HG03064 (cell line): ENCODE data around the gene GYPC.
"Not testable (repeated sequence)": the region's sequence is repeated elsewhere in the genome, so short reads cannot be mapped to it uniquely, and the experiment has no call there.

Experiments used
- ATAC-seq: cut with Tn5 transposase; IDR thresholded peaks from one replicate; pipeline ENCODE4 v1.9.1; 2021; ENCODE audit warnings: low read depth; ENCODE audit not compliant: unreplicated experiment

The GYPC gene

GRCh38 chr2:126664639-126665038 is 8.7 kb downstream of the GYPC start:
- ATAC-seq, result peak; percentile 43

GRCh38 chr2:126665483-126665882 is 9.5 kb downstream of the GYPC start:
- no peak for ATAC-seq

- ATAC-seq, result no peak
Observed at GRCh38 chr2:126668254-126668653, 12.3 kb downstream of the GYPC start.

DNA sequence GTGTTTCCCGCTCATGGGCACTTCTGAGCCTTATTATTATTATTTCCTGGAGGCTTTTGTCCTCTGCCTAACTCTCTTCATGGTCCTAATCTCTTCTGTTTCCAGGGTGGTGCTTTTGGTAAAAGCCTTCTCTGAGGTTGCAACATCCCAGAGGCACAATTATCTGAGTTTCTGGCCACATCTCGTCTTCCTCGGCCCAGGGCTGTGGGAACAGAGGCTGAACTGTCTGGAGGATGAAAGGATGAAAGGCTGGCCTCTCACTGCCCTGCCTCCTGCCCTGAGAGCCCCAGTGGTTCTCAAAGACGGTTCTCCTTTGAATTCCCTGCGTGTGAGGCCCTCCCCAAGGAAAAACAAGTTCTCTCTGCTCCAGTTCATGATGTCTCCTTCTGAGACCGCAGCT is 13.8 kb downstream of the GYPC start:
- ATAC-seq, result no peak

GRCh38 chr2:126671488-126671887 is 15.5 kb downstream of the GYPC start:
- ATAC-seq, result no peak

DNA sequence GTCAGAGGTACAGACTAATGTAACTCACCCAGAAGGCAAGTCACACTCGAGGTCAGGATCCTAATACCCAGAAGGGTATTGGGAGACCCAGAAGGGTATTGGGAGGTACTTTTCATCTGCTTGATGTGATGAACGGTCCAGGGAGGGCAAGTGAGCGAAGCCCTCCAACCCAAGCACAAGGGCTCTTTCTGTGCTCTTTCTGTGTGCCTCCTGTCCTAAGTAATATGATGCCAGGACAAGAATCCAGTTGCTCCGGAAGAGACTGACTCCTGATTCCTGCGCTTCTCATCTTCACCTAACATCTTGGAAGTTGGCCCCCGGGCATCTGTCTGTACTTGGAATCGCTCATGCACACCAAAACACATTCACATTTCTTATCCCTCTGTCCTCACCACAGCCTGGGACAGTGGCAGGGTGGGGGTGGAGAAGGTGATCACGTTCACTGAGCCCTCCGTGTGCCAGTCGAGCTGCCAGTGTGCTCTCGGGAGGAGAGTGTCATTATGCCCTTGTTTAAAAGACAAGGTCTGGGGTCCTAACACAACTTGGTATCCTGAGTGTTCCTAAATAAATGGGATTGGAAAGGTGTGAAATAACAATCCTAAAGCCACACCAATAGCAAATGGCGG is 17.1 kb downstream of the GYPC start:
- no peak for ATAC-seq

DNA sequence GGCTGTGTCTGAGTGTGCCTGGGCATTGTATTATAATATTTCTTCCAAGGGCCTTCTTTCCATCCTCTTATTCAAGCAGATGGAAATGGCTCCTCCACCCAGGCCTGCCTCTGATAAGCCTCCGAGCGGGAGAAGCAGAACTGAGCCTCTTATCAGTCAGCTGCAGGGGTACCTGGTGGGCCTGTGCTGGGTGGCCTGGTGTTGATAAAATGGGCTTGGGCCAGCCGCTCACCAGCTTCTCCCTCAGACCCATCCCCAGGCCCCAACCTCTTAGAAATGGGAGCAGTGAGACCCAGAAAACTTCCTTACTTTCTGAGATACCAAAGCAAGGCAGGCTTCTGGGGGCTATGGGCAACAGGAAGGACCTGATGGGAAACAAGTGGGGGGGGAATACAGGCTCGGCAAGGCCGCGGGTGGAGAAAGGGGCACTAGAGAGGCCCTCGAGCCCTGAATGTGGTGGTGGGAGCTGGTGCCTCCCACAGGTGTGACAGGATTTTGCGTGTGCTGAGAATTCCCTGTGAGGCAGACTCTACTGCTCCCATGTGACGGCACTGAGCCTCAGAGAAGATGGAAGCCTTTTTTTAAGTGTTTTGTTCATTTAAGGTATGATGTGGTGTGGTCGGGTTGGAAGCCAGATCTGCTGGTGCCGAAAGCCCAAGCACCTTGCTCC is 18.3 kb downstream of the GYPC start:
- ATAC-seq, result no peak

- no peak for ATAC-seq
Observed at GRCh38 chr2:126675637-126676036, 19.7 kb downstream of the GYPC start.

DNA sequence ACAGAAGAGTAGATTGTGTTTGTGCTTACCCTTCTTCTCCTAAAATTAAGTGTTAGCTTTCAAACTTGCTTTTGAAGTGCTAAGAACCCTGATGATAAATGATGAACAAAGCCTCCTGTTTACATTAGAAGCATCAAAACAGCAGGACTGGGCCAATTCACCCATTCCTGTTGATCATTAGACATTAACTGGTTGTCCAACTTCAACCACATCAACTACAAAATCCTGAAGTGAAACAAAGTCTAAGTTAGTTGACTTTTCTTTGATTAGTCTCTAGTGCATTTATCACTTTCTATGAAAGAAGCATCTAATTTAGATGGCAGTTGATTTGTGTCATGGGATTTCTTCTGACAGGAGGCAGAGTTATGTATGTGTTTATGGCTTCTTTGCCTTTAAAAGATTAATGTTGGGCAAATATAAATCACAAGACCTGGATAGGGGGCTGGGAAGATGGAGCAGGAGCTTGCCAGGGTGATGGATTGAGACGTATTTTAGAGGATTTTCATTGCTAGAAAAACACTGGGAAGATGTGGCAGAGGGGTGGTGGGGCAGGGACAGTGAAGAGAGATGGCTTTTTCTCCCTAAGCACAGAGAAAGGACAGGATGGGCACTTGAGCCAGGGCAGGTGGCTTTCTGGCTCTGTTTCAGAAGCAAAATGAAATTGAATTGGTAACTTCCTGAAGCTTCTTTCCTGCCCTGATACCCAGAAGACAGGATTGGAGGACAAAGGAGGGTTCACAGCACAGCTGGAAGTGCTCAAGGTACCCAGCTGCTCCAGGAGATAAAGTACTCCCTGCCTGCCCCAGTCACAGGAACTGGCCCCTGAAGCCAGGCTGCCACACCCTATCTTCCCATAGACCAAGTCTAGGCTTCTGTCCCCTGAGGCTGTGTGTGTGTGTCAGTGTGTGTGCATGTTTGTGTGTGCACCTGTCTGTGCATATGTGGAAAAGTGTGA is 20.5 kb downstream of the GYPC start:
- no peak for ATAC-seq

DNA sequence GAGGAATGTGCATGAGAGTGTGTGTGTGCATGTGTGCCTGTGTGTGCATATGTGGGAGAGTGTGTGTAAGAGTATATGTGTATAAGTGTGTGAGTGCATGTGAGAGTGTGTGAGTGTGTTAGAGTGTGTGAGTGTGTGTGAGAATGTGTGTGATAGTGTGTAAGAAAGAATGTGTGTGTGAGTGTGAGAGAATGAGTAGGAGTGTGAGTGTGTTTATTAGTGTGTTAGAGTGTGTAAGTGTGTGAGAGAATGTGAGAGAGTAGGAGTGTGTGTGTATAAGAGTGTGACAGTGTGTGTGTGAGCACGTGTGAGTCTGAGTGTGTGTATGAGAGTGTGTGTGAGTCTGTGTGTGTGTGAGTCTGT is 21.2 kb downstream of the GYPC start:
- ATAC-seq, result no peak

DNA sequence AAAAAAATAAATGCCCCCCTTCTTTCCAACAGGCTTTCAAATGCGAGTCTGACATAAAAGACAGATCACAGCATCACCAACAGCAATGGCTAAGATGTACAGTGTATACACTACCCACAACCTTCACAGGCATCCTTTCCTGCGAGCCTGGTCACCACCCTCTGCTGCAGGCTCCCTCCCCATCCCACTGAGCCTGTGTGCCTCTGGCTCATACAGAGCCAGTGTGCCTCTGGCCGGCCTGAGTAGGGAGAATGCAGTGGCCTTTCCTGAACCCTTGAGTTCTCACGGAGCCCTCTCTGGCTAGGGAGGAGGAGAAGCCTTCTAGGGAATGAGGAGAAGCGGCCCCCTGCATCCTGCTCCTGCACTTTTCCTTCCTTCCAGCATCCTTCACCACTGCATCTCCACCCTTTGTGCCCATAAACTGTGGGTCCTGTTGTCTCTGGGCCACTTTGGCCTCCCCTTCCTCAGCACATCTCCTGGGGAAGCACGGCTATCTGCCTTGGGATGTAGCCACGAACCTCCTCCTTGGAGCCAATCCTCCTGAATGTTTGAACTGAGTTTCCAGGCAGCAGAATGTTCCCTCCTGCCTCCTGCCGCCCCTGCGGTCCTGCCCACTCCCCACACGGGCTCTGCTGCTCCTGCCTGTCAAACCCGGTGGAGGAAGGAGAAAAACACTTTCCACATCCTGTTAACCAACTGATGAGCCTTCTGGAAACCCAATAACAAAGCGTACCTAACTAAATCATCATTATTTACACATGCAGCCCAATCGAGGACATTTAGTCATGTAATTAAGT is 22.5 kb downstream of the GYPC start:
- no peak for ATAC-seq

DNA sequence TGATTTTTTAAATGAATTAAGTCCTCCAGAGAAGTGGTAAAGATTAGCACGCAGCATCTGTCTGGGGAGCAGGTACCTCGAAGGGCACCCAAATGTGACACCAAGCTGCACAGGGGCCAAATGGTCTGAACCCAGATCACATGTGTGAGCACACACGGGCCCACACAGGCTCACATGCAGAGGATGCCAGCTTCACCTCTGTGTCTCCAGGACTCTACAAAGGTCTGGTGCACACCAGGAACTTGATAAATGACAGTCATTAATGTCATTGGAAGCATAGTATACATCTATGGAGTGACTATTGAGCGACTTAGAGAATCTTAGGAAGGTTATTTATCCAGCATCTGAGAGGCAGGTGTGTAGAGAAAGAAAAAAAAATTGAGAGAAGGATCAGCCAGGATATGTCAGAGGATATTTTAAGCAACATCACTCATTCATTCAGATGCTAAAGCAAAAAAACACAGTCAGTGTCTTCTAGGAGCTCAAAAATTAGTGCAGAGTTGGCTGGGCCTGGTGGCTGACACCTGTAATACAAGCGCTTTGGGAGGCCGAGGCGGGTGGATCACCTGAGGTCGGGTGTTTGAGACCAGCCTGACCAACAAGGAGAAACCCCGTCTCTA is 23.2 kb downstream of the GYPC start:
- no peak for ATAC-seq

DNA sequence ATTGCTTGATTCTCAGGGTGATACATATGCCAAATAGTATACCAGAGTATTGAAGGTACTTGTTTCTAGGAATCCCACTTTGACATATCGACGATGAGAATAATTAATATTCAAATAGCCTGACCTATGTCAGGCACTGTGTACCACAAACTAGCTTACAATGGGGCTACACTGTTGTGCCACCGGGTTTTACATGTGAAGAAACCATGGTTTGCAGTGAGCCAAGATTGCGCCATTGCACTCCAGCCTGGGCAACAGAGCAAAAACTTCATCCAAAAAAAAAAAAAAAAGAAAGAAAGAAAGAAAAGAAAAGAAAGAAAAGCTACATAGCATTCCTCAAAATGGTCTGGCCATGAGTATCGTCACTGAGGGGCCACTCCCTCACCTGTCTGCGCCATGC is 25.5 kb downstream of the GYPC start:
- no peak for ATAC-seq

DNA sequence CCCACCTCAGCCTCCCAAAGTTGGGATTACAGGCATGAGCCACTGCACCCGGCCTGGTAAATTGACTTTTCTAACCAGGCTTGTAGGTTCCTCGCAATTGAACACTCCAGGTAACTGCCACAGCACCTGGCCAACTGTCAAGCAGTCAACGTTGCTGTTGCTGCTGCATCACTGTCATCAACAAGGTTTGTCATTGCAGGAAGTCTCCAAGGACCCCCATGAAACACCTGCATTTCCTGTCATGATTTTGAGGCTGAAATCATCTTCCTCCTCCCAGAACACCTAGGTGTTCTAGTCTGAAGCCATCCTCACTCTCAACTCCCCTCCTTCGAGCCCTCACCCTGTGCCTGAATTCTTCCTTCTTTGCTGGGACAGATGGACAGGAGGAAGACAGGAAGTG is 29.7 kb downstream of the GYPC start:
- no peak for ATAC-seq

GRCh38 chr2:126686286-126686685 is 30.3 kb downstream of the GYPC start:
- no peak for ATAC-seq

DNA sequence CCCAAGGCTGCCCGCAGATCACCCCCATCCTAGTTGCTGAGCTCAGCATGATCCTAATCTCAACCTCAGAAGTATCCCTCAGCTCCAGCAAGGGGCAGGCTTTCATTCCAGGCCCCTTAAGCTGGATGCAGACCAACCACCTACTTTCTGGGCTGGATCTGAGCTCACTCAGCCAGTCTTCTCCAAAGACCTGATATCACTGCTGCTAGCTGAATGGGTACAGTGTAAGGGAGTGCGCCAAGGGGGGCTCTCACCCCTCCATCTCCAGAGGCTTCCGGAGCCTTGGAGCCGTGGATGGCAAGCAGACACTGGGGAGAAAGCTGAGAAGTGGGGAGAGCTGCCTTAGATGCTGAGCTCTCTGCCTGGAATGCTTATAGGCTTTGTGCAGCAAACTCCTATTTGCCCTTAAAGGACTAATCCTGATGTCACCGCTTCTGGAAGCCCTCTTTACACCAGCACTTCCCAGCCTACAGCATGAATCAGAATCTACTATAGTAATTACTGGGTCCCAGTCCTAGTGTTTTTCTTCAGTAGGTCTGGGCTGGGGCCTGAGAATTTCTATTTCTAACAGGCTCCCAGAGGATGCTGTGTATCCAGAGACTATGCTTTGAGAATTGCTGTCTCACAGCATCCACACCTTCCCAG is 31.0 kb downstream of the GYPC start:
- ATAC-seq, result no peak

DNA sequence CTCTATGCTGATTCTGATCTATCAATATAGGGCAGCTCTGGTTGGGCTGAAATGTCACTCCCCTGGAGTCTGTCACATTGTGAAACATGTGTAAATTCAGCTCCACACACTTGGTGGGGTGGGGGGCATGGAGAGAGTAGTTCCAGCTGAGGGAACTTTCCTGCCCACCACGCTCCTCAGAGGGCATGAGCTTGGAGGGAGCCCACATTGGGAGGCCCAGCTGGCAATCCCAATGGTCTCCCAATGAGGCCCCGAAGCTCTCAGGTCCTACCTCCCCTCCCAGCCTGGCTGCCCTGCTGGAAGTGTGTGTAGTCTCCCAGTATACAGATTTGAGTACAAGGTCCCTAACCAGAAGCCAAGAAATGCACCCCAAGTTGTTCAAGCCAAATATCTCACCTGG is 31.5 kb downstream of the GYPC start:
- ATAC-seq, result no peak

DNA sequence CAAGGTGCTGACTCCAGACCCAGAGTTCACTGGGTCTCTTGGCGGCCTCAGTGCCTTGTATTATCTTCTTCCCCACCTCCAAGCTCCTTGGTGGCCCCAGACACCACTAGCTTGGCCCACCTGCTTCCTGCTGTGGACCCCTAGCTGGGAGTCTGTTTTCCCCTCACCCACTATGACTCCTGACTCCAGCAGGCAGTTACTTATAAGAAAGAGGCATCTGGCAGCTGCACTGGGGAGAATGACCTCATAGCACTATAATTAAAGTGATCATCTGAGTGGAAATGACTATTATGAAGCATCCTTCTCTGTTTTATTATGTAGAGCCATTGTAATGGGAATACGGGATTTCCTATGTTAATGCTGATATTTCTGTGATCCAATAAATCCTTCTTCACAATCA is 32.6 kb downstream of the GYPC start:
- ATAC-seq, result not testable (repeated sequence)

DNA sequence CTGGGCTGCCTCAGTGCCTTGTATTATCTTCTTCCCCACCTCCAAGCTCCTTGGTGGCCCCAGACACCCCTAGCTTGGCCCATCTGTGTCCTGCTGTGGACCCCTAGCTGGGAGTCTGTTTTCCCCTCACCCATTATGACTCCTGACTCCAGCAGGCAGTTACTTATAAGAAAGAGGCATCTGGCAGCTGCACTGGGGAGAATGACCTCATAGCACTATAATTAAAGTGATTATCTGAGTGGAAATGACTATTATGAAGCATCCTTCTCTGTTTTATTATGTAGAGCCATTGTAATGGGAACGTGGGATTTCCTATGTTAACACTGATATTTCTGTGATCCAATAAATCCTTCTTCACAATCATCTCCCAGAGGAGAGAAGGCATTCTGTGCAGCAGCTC is 36.3 kb downstream of the GYPC start:
- ATAC-seq, result not testable (repeated sequence)
